ENCODE results near the gene SNAPC2. TPM values are rescaled to one million over a fixed set of nuclear protein-coding genes. Genes with fewer than 3 reads are reported as not detected.
A peak's percentile ranks its signal among the peaks of the same experiment; 100 is the strongest.

SNAPC2 gene
- total and polyA plus RNA-seq, 8 donors: 4.9 to 12.0 (median 8.0) TPM

DNA sequence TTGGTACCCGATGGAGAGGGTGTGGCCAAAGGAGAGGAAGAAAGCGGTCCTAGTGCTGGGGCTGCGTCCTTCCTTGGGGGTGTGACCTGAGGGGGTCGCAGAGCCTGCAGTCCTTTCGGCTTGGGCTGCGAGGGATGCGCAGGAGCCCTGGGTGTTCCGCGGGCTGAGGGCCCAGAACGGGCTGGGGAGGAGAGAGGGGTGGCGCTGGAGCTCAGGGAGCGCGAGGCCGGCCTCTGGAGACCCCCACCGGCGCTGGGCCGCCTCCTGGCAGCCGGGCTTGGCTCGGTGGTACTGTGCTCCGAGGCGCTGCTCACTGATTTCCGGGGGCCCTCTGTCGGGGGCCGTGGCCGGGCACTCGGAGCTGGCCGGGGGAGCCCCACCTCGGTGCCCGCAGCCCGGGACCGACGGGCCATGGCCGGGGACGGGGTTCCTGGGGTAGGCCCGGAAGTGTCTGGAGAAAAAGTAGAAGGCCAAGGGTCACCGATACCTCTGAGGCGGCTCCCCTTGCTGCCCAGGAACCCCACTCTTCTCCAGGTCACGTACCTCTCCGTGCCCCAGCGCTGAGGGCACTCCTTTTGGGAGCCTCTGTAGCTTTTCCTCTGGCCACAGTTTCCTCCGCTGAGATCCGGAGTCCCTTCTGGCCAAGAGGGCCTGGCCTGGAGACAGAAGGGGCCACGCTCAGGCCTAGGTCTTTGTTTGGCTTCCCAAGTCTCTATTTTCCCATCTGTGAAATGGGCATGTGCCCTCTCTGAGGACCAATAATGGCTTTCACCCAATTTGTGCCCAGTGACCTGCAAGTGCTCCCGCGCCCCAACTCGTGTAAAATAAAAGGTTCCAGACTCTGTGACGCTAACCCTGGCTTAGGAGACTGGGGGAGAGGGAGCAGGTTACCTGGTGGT, 47.6 kb upstream of the SNAPC2 start:
- H3K4me1 ChIP-seq: no peaks in the 10 kb centered on the region
- H3K9me3 ChIP-seq: no peaks in the 10 kb centered on the region
- no peaks in the 10 kb centered on the region for H3K36me3 ChIP-seq
- TF ChIP-seq, protein P1, sequence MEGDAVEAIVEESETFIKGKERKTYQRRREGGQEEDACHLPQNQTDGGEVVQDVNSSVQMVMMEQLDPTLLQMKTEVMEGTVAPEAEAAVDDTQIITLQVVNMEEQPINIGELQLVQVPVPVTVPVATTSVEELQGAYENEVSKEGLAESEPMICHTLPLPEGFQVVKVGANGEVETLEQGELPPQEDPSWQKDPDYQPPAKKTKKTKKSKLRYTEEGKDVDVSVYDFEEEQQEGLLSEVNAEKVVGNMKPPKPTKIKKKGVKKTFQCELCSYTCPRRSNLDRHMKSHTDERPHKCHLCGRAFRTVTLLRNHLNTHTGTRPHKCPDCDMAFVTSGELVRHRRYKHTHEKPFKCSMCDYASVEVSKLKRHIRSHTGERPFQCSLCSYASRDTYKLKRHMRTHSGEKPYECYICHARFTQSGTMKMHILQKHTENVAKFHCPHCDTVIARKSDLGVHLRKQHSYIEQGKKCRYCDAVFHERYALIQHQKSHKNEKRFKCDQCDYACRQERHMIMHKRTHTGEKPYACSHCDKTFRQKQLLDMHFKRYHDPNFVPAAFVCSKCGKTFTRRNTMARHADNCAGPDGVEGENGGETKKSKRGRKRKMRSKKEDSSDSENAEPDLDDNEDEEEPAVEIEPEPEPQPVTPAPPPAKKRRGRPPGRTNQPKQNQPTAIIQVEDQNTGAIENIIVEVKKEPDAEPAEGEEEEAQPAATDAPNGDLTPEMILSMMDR (IDR thresholded peaks at IDR 0.05): no peak
- no peak overlapping the region for H3K4me3 ChIP-seq
- FAIRE-seq (no peak), ATAC-seq (no peak), DNase-seq (no peak)
- H3K27ac ChIP-seq: peak overlapping the region in 1 of 4 donors; percentile 68
- no peaks in the 10 kb centered on the region for H3K27me3 ChIP-seq
- WGBS, 2 donors: 83 to 87% methylated on average over 33 to 47 of the region's 47 CpGs
- intact Hi-C loops (cut with DNase I): no loop called here

- ATAC-seq: no peak
- H3K27me3 ChIP-seq: no peaks in the 10 kb centered on the region
- DNase-seq: peak in 4 of 6 donors; percentile 34 to 83 (median 62)
- intact Hi-C loops (cut with DNase I): no loop called here
- 42 to 53% methylated on average over 38 to 53 of the region's 53 CpGs for WGBS, 2 donors
- H3K4me3 ChIP-seq: peak overlapping the region; percentile 23 to 51 (median 40)
- no peak for FAIRE-seq
- no peaks in the 10 kb centered on the region for H3K9me3 ChIP-seq
- H3K27ac ChIP-seq: no peak overlapping the region
- no peaks in the 10 kb centered on the region for H3K4me1 ChIP-seq
- TF ChIP-seq, protein P1 (IDR thresholded peaks at IDR 0.05): no peak
- H3K36me3 ChIP-seq: no peaks in the 10 kb centered on the region
Measured at GRCh38 chr19:7873304-7874075, 46.6 kb upstream of the SNAPC2 start.

GRCh38 chr19:7874076-7874896, 45.9 kb upstream of the SNAPC2 start, which contains the start of gene PRR36:
Gene PRR36 (minus strand): TSS chr19:7874390. CDS start chr19:7873689, 701 bp downstream.
- intact Hi-C loops (cut with DNase I): no loop called here
- TF ChIP-seq, protein P1 (IDR thresholded peaks at IDR 0.05): no peak
- H3K27me3 ChIP-seq: no peaks in the 10 kb centered on the region
- FAIRE-seq: no peak
- H3K36me3 ChIP-seq: no peaks in the 10 kb centered on the region
- no peaks in the 10 kb centered on the region for H3K4me1 ChIP-seq
- no peaks in the 10 kb centered on the region for H3K9me3 ChIP-seq
- peak within 1 kb of the TSS; percentile 23 to 51 (median 40) for H3K4me3 ChIP-seq
- no peak within 1 kb of the TSS for H3K27ac ChIP-seq
- 2% methylated on average over 57 to 88 of the region's 88 CpGs for WGBS, 2 donors
- peak; percentile 57 to 91 (median 79) for DNase-seq
- peak; percentile 26 to 67 (median 48) for ATAC-seq

GRCh38 chr19:7874897-7875273, 45.3 kb upstream of the SNAPC2 start:
- DNase-seq (peak in 1 of 6 donors; percentile 45), ATAC-seq (no peak), FAIRE-seq (no peak)
- no peaks in the 10 kb centered on the region for H3K36me3 ChIP-seq
- peak overlapping the region in 3 of 4 donors; percentile 26 to 51 (median 50) for H3K4me3 ChIP-seq
- no peaks in the 10 kb centered on the region for H3K9me3 ChIP-seq
- H3K27ac ChIP-seq: no peak overlapping the region
- no peaks in the 10 kb centered on the region for H3K4me1 ChIP-seq
- TF ChIP-seq, protein P1 (IDR thresholded peaks at IDR 0.05): no peak
- 51 to 56% methylated on average over 12 of the region's 12 CpGs for WGBS, 2 donors
- no peaks in the 10 kb centered on the region for H3K27me3 ChIP-seq
- intact Hi-C loops (cut with DNase I): no loop called here
